Measurements from ENCODE around the gene SEC61A2. TPM values are rescaled to one million over a fixed set of nuclear protein-coding genes. Genes with fewer than 3 reads are reported as not detected.

Gene SEC61A2
- total and polyA plus RNA-seq, 12 donors, result 5.8 to 17.8 (median 10.6) TPM

- Histone ChIP-seq H3K36me3 (peaks cover 0 to 41% (median 17%) of the 10 kb centered on the region in 9 donors), H3K4me1 (peaks cover 0 to 34% (median 9%) of the 10 kb centered on the region in 9 donors), H3K27me3 (no peaks in the 10 kb centered on the region), H3K4me3 (no peak overlapping the region), H3K27ac (no peak overlapping the region), H3K9me3 (no peaks in the 10 kb centered on the region)
- ATAC-seq, result no peak
- WGBS, 2 donors, result 97 to 98% methylated on average over 10 of the region's 10 CpGs
- TF ChIP-seq CTCF (IDR thresholded peaks at IDR 0.05), result no peak
- no peak for DNase-seq
- intact Hi-C loops (cut with DNase I), result no loop called here
Measured at GRCh38 chr10:12189426-12189825, 59.9 kb downstream of the SEC61A2 start.

GRCh38 chr10:12191715-12192114, 62.2 kb downstream of the SEC61A2 start:
- DNase-seq (no peak), ATAC-seq (no peak)
- H3K36me3 ChIP-seq, result peaks cover 0 to 22% (median 0%) of the 10 kb centered on the region in 9 donors
- TF ChIP-seq CTCF (IDR thresholded peaks at IDR 0.05), result no peak
- H3K9me3 ChIP-seq, result no peaks in the 10 kb centered on the region
- peaks cover 0 to 42% (median 19%) of the 10 kb centered on the region in 9 donors for H3K4me1 ChIP-seq
- no peak overlapping the region for H3K4me3 ChIP-seq
- intact Hi-C loops (cut with DNase I), result no loop called here
- 75 to 86% methylated on average over 3 of the region's 3 CpGs for WGBS, 2 donors
- H3K27ac ChIP-seq, result no peak overlapping the region
- H3K27me3 ChIP-seq, result no peaks in the 10 kb centered on the region

DNA sequence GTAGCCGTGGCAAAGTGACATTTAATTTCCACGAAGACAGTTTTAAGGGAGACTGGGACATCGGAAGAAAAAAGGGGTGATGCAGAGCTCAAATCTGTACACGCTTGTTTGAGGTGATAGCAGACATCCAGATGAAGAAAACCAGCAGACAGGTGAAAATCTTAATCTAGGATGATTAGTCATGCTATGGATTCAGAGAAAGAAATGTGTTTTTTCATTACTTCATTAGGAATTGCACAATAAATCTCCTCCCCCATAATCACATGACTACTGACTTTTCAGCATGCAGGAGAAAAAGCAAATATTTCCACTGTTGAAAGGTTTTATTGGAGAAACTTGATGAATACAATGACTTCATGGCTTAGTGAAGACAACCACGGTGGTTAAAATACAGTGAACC, 63.7 kb downstream of the SEC61A2 start:
- Histone ChIP-seq H3K4me1 (peaks cover 0 to 53% (median 34%) of the 10 kb centered on the region in 9 donors), H3K36me3 (peaks cover 0 to 11% (median 0%) of the 10 kb centered on the region in 9 donors), H3K27me3 (no peaks in the 10 kb centered on the region), H3K4me3 (no peak overlapping the region), H3K27ac (no peak overlapping the region), H3K9me3 (no peaks in the 10 kb centered on the region)
- intact Hi-C loops (cut with DNase I), result no loop called here
- no peak for TF ChIP-seq CTCF (IDR thresholded peaks at IDR 0.05)
- 82% methylated on average over 5 of the region's 5 CpGs for WGBS, 2 donors
- DNase-seq (no peak), ATAC-seq (no peak)

- H3K4me1 ChIP-seq, result peaks cover 0 to 57% (median 36%) of the 10 kb centered on the region in 9 donors
- no peak for TF ChIP-seq CTCF (IDR thresholded peaks at IDR 0.05)
- ATAC-seq, result peak in 6 of 8 donors; percentile 41 to 56 (median 52)
- peak; percentile 7 to 44 for DNase-seq
- no peaks in the 10 kb centered on the region for H3K27me3 ChIP-seq
- H3K36me3 ChIP-seq, result peaks cover 0 to 24% (median 3%) of the 10 kb centered on the region in 9 donors
- 3 to 5% methylated on average over 27 of the region's 27 CpGs for WGBS, 2 donors
- peak overlapping the region; percentile 50 to 91 (median 82) for H3K4me3 ChIP-seq
- H3K9me3 ChIP-seq, result no peaks in the 10 kb centered on the region
- intact Hi-C loops (cut with DNase I), result no loop called here
- peak overlapping the region in 9 of 10 donors; percentile 86 to 97 (median 92) for H3K27ac ChIP-seq
Measured at GRCh38 chr10:12194752-12195271, 65.3 kb downstream of the SEC61A2 start.

Measured in heart right ventricle (tissue), 16 donors.